NCI-H526 treated with DMSO at 0.1 percent for 48 hours (cell line): ENCODE measurements around the gene ATAD3C.
"Not testable (repeated sequence)": the region's sequence is repeated elsewhere in the genome, so short reads cannot be mapped to it uniquely, and the experiment has no call there.

Experiments
- DNase-seq: peaks from one replicate; lab custom pipeline; 2025; lab: John Stamatoyannopoulos, UW

The ATAD3C gene, protein sequence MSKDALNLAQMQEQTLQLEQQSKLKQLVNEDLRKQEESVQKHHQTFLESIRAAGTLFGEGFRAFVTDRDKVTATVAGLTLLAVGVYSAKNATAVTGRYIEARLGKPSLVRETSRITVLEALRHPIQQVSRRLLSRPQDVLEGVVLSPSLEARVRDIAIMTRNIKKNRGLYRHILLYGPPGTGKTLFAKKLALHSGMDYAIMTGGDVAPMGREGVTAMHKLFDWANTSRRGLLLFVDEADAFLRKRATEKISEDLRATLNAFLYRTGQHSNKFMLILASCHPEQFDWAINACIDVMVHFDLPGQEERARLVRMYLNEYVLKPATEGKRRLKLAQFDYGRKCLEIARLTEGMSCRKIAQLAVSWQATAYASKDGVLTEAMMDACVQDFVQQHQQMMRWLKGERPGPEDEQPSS

DNA sequence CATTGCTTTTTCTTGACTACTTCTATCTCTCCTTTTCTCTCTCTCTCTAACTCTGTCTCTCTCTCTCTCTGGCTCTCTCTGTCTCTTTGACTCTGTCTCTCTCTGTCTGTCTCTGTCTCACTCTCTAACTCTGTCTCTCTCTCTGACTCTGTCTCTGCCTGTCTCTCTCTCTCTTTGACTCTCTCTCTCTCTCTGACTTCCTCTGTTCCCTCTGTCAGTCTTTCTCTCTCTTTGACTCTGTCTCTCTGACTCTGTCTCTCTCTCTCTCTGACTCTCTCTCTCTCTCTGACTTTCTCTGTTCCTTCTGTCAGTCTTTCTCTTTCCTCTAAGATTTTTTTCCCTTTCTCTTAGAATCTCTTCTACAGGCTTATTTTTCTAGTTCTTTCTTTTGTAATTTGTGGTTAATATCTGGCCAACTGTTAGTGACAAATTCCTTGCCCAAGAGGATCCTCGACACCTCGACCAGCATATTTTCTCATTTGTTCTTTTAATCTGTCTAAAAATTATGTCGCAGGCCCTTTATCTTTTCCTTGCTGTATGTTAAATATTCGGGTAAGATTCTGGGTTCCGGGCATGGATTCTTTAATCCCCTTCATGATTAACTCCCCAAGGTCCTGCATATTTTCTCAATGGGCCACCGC, at the start of gene ATAD3C:
TSS of gene ATAD3C (plus strand) at position 591 of the 641 bp plus-strand sequence. CDS start 995 bp downstream, outside the sequence.
- DNase-seq, result no peak

GRCh38 chr1:1399872-1400575, 49.5 kb upstream of the ATAD3C start:
- DNase-seq, result no peak

GRCh38 chr1:1400576-1401456, 48.7 kb upstream of the ATAD3C start:
- DNase-seq, result no peak

- DNase-seq, result no peak
These were observed 48.0 kb upstream of the ATAD3C start for GRCh38 chr1:1401457-1402010.

- DNase-seq, result no peak
These were observed 47.2 kb upstream of the ATAD3C start for GRCh38 chr1:1402072-1402900.

DNA sequence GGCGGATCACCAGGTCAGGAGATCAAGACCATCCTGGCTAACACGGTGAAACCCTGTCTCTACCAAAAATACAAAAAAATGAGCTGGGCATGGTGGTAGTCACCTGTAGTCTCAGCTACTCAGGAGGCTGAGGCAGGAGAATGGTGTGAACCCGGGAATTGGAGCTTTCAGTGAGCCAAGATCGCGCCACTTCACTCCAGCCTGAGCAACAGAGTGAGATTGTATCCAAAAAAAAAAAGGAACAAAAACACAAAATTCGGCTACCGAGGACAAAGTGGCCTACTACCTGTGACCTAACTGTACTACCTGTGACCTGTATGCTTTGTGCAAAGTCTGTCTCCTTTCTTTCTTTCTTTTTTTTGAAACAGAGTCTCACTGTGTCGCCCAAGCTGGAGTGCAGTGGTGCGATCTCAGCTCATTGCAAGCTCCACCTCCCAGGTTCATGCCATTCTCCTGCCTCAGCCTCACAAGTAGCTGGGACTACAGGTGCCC, 46.5 kb upstream of the ATAD3C start:
- DNase-seq, result not testable (repeated sequence)

DNA sequence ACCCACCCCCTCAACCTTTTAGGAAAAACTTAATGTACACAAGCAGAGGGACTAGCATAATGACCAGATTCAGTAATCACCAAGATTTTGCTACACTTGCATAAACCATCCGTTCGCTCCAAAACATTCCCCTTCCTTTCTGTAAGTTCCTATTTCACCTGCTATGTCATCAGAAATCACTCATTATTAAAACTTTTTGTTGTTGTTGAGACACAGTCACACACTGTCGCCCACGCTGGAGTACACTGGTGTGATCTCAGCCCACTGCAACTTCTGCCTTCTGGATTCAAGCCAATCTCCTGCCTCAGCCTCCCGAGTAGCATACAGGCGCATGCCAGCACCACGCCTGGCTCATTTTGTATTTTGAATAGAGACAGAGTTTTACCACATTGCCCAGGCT, 45.8 kb upstream of the ATAD3C start:
- no peak for DNase-seq

GRCh38 chr1:1406101-1406820, 43.2 kb upstream of the ATAD3C start:
- no peak for DNase-seq

- peak; percentile 78 for DNase-seq
These were observed 42.5 kb upstream of the ATAD3C start, which contains the start of gene MRPL20 for GRCh38 chr1:1406821-1407635. Gene MRPL20, minus strand, starts transcription at chr1:1407293. Its CDS starts 76 bp downstream, at chr1:1407217.

DNA sequence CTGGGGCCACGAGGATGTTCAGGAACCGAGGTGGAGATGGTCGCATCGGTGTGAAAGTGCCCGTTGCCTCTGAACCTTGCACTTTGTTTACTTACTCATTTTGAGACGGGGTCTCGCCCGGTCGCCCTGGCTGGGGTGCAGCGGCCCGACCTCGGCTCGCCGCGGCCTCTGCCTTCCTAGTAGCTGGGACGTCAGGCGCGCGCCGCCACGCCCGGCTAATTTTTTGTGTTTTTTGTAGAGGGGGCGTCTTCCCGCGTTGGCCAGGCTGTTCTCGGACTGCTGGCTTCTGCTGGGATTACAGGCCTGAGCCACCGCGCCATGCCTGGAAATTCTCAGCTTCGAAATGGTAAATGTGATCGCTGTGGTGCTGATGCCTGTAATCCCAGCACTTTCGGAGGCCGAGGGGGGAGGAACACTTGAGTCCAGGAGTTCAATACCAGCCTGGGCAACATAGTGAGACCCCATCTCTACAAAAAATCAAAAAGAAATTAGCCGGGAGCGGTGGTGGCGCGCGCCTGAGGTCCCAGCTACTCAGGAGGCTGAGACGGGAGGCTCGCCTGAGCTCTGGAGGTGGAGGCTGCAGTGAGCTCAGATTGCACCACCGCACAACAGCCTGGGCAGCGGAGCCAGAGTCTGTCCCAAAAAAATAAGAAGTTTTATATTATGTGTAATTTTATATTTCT, 41.7 kb upstream of the ATAD3C start:
- no peak for DNase-seq

GRCh38 chr1:1410238-1410637, 39.3 kb upstream of the ATAD3C start:
- not testable (repeated sequence) for DNase-seq

DNA sequence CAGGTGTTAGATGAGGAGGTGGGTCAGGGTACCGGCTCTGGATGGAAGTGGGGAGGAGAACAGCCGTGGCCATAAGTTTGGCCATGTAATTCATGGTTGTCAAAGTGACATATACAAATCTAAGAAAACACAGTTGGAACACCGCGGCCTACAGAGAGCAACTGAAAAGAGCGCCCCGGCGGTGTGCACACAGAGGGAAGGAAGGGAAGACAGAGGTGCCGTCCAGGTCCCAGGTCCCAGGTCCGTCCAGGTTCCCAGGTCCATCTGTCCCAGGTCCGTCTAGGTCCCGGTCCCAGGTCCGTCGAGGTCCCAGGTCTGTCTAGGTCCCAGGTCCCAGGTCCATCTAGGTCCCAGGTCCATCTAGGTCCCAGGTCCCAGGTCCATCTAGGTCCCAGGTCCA, 37.9 kb upstream of the ATAD3C start:
- no peak for DNase-seq

- not testable (repeated sequence) for DNase-seq
These were observed 37.1 kb upstream of the ATAD3C start for GRCh38 chr1:1412311-1412902.

GRCh38 chr1:1415751-1416150, 33.7 kb upstream of the ATAD3C start:
- DNase-seq, result no peak

DNA sequence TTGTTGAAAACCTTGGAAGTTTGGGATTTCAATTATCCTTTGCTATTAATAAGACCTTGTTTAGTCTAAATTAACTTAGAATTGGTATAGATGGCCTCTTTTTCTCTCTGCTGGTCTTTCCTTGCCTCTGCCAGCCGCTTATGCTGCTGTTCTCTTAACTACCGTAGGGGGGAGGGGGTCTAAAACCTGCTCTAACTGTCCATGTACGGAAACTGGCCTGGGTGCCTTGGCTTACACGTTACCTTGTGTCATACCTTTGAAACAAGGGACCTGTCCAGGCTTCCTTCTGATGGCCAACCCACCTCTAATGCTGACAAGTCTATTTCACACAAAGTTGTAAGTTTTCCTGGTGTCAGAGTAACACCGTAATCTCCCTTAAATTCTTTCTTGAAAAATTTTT, 32.1 kb upstream of the ATAD3C start:
- DNase-seq, result peak; percentile 33

DNA sequence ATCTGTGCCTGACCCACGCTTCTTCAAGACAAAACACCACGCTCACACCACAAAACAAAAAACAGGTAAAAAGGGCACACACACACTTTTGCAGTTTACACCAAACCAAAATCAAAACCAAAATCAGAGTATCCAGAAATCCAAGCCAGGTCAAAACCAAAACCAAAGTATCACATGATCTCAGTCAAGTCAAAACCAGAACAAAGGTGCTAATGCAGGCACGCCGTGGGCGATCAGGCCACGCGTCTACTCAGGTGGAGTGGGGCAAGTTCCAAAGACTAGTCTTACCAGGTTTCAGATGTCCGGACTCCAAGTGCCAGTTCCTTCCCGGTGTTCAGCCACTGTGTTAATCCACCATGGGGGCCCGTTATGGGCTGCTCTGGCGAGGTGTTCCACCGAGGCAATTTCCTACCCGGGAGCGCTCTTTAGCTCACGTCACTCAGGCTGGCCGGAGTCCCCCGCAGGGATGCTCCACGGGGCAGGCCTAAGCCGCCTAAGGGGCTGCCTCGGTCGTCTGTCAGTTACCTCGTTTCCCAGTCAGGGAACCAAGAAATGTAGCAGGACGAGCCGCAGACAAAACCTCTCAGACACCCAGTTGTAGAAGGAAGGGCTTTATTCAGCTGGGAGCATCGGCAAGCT, 31.5 kb upstream of the ATAD3C start:
- not testable (repeated sequence) for DNase-seq
